Esophagus muscularis mucosa (tissue), 4 donors: Measurements from ENCODE around the gene AMER3. TPM values are rescaled to one million over a fixed set of nuclear protein-coding genes. Genes with fewer than 3 reads are reported as not detected.

Source experiments
- DNase-seq: peaks from one replicate; pipeline ENCODE4 v3.0.0-alpha.2; 2017; ENCODE audit errors: extremely low spot score
- H3K27ac ChIP-seq, 4 donors: fragments of 200-600 bp; sonication (generic); replicated peaks in 1 of 4; 1 replicate in 3 of 4; 2 replicates in 1 of 4; pipeline ENCODE4 v1.5.1; 2016 to 2019; ENCODE audit warnings: mild to moderate bottlenecking in 1 of 4
- H3K27me3 ChIP-seq, 4 donors: fragments of 200-600 bp; sonication (generic); one replicate each; pipeline versions ENCODE4 v1.5.1 to v1.6.0; 2016 to 2019
- H3K36me3 ChIP-seq, 4 donors: fragments of 200-600 bp; sonication (generic); one replicate each; pipeline ENCODE4 v1.5.1; 2016 to 2019
- H3K4me1 ChIP-seq, 4 donors: fragments of 200-600 bp; sonication (generic); one replicate each; pipeline ENCODE4 v1.5.1; 2016 to 2019
- H3K4me3 ChIP-seq, 4 donors: fragments of 200-600 bp; sonication (generic); 1 replicate in 2 of 4; 2 replicates in 2 of 4; pipeline ENCODE4 v1.5.1; 2016 to 2019; ENCODE audit warnings: mild to moderate bottlenecking in 4 of 4, moderate library complexity in 1 of 4
- H3K9me3 ChIP-seq, 4 donors: fragments of 200-600 bp; sonication (generic); 1 replicate in 3 of 4; 2 replicates in 1 of 4; pipeline ENCODE4 v1.5.1; 2016 to 2019
- EP300 ChIP-seq: sonication (generic); formaldehyde crosslinking; IDR thresholded peaks from one replicate; pipeline ENCODE4 v1.6.1; 2017; ENCODE audit warnings: antibody characterized with exemption
- POLR2A ChIP-seq: fragments of 450-650 bp; IDR thresholded peaks from one replicate; pipeline ENCODE4 v1.6.1; 2017; ENCODE audit warnings: antibody characterized with exemption, moderate library complexity, mild to moderate bottlenecking, low read depth
- POLR2AphosphoS5 ChIP-seq, 2 donors: sonication (generic); formaldehyde crosslinking; IDR thresholded peaks; one replicate each; pipeline ENCODE4 v1.6.1; 2017; ENCODE audit warnings: antibody characterized with exemption in 2 of 2
- WGBS: methylation state at CpG from one replicate; pipeline ENCODE4 v1.1.5; 2018; 5-methylcytosine and 5-hydroxymethylcytosine counted together
- intact Hi-C: fragments of 100-400 bp; cut with DNase I; formaldehyde crosslinking; loops from one replicate; pipeline ENCODE4 v1.15.1; 2023
- total RNA-seq, 4 donors: library from RNA; depleted of rRNA; stranded (reverse); fragments of >200 nt; gene quantifications; one replicate each; pipeline versions ENCODE4 v1.1.0 to v1.2.1, GENCODE V29; 2016
- TF ChIP-seq, protein P1 (sequence below), 3 experiments: fragments of 200-600 bp in 2 of 3; fragments of 450-650 bp in 1 of 3; sonication (generic) in 2 of 3; IDR thresholded peaks; one replicate each; pipeline ENCODE4 v1.5.1; 2017 to 2019; ENCODE audit warnings: antibody characterized with exemption in 3 of 3, mild to moderate bottlenecking in 2 of 3, moderate library complexity in 1 of 3

Gene AMER3
- total RNA-seq, 4 donors from 2014 or later = 0.06 TPM; not detected in 3

DNA sequence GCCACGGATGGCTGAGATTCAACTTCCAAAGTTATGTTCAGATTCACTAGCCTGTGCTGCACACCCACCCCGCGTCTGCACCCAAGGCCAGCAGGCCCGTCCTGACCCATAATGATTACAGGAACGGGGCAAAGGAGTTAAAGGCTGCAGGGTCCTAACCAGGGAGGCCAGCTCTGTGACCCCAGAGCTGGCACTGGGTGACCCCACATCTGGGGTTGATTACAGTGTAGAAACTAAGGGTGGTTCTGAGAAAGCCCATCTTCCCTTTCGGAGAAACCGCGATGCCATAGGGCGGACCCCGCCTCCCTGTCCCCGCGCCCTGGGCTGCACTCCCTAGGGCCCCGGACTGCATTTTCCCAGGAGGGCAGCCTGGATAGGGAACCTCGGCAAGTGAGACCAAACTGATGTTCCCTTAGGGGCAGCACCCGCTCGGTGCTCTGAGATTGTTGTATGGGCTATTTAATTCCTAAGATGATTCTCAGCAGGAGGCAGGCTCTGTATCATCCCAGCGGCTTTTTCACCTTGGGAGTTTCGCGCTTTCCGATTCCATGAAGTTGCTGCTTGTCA is 28.6 kb upstream of the AMER3 start:
- Histone ChIP-seq H3K27me3 (peaks cover 0 to 3% (median 0%) of the 10 kb centered on the region in 4 donors), H3K27ac (peak overlapping the region; percentile 47 to 79 (median 65)), H3K36me3 (no peaks in the 10 kb centered on the region), H3K4me1 (peaks cover 19 to 21% (median 20%) of the 10 kb centered on the region in 4 donors), H3K9me3 (peaks cover 0 to 8% (median 0%) of the 10 kb centered on the region in 4 donors), H3K4me3 (peak overlapping the region; percentile 52 to 68 (median 62))
- TF ChIP-seq EP300 (no peak), POLR2A (no peak), POLR2AphosphoS5 (IDR thresholded peaks at IDR 0.05) (no peak)
- TF ChIP-seq, protein P1, sequence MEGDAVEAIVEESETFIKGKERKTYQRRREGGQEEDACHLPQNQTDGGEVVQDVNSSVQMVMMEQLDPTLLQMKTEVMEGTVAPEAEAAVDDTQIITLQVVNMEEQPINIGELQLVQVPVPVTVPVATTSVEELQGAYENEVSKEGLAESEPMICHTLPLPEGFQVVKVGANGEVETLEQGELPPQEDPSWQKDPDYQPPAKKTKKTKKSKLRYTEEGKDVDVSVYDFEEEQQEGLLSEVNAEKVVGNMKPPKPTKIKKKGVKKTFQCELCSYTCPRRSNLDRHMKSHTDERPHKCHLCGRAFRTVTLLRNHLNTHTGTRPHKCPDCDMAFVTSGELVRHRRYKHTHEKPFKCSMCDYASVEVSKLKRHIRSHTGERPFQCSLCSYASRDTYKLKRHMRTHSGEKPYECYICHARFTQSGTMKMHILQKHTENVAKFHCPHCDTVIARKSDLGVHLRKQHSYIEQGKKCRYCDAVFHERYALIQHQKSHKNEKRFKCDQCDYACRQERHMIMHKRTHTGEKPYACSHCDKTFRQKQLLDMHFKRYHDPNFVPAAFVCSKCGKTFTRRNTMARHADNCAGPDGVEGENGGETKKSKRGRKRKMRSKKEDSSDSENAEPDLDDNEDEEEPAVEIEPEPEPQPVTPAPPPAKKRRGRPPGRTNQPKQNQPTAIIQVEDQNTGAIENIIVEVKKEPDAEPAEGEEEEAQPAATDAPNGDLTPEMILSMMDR (IDR thresholded peaks at IDR 0.05) = no peak
- intact Hi-C loops = no loop called here
- DNase-seq = no peak
- 10% methylated on average over 19 of the region's 20 CpGs for WGBS

DNA sequence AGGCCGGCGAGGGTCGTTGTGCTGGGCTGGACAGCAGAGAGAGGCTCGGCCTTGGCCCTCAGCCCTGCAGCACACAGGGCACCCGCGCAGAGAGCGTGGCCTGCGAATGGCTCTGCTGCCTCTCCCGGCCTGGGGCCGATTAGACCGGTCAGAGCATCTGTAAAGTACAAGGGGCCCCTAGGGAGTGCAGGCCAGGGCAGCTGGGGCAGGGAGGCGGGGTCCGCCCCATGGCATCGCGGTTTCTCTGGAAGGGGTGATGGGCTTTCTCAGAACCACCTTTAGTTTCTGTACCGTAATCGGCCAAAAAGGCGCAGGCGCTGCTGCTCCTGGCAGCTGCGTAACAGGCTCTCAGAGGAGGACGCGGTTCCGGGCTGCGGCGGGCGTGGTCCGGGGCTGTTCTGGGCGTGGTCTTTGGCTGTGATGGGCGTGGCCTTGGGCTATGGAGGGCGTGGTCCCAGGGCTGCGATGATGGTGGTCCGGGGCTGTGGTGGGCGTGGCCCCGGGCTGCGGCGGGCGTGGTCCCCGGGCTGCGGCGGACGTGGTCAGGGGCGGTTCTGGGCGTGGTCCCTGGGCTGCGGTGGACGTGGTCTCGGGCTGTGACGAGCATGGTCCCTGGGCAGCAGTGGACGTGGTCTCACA is 27.9 kb upstream of the AMER3 start:
- peak; percentile 95 for DNase-seq
- H3K4me3 ChIP-seq = peak overlapping the region; percentile 52 to 68 (median 62)
- peak; percentile 22 to 78 for TF ChIP-seq POLR2AphosphoS5 (IDR thresholded peaks at IDR 0.05)
- TF ChIP-seq, protein P1 (IDR thresholded peaks at IDR 0.05) = no peak
- H3K27me3 ChIP-seq = peaks cover 0 to 3% (median 0%) of the 10 kb centered on the region in 4 donors
- H3K4me1 ChIP-seq = peaks cover 19 to 21% (median 20%) of the 10 kb centered on the region in 4 donors
- intact Hi-C loops = no loop called here
- no peaks in the 10 kb centered on the region for H3K36me3 ChIP-seq
- WGBS = under 1% methylated on average over 28 of the region's 48 CpGs
- peak overlapping the region; percentile 47 to 79 (median 65) for H3K27ac ChIP-seq
- H3K9me3 ChIP-seq = peaks cover 0 to under 1% (median 0%) of the 10 kb centered on the region in 4 donors

DNA sequence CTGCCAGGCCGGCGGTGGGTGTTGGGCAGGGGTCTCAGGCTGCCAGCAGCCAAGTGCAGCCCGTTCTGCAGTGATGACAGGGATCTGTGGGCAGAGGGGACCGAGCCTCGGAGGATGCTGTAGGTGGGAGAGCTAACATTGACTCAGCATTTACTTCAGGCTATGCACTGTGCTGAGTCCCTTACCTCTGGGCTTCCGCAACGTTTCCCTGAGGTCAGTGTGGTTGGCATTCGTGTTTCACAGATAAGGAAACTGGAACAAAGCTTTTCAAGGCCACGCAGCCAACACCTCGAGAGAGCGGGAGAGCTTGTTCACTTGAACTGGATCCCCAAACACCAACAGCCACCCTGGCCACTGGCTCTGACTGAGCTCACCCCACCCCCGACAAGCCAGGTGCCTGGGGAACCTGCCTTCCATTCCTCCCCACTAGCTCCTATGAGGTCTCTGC is 27.3 kb upstream of the AMER3 start:
- peak; percentile 90 for DNase-seq
- H3K36me3 ChIP-seq = no peaks in the 10 kb centered on the region
- H3K27ac ChIP-seq = peak overlapping the region; percentile 47 to 79 (median 65)
- peaks cover 19 to 21% (median 20%) of the 10 kb centered on the region in 4 donors for H3K4me1 ChIP-seq
- no peaks in the 10 kb centered on the region for H3K9me3 ChIP-seq
- intact Hi-C loops = no loop called here
- TF ChIP-seq, protein P1 (IDR thresholded peaks at IDR 0.05) = no peak
- TF ChIP-seq EP300 (no peak), POLR2AphosphoS5 (IDR thresholded peaks at IDR 0.05) (no peak), POLR2A (no peak)
- H3K27me3 ChIP-seq = peaks cover 0 to 3% (median 0%) of the 10 kb centered on the region in 4 donors
- H3K4me3 ChIP-seq = peak overlapping the region; percentile 52 to 68 (median 62)
- 60% methylated on average over 2 of the region's 12 CpGs for WGBS

DNA sequence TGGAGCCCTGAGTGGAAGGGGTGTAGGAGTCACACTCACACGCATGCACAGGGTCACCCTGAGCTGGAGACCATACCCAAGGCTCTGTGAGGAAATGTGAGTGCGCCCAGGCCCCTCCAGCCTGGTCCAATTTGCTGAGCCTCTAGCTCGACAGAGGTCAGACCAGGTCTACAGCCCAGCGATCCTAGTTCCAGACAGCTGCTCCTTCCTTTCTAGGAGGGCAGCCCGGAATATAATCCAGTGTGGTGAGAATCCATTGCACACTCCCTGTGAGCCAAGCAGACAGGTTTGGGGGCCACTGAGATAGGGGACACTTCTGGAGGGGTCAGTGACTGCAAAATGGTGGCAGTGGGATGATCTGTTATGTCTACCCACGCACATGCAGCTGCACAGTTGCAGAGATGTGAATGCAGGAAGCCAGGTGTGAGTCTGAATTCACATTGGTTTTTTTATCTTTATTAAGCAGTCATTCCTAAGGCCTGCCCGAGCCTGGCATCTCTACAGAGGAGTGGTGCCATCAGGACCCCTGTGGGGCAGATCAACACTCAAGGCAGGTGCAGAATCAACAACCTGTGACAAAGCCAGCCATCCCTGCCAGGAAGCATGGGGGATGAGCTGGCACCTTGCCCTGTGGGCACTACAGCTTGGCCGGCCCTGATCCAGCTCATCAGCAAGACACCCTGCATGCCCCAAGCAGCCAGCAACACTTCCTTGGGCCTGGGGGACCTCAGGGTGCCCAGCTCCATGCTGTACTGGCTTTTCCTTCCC is 26.6 kb upstream of the AMER3 start, which contains the start of gene GPR148:
Gene GPR148 (plus strand): TSS at position 522 of the 768 bp plus-strand sequence. CDS start 82 bp downstream, at position 604.
- intact Hi-C loops = no loop called here
- WGBS = 79% methylated on average over 7 of the region's 8 CpGs
- H3K4me3 ChIP-seq = peak within 1 kb of the TSS; percentile 52 to 68 (median 62)
- peaks cover 0 to 3% (median 0%) of the 10 kb centered on the region in 4 donors for H3K27me3 ChIP-seq
- H3K27ac ChIP-seq = peak within 1 kb of the TSS; percentile 47 to 79 (median 65)
- H3K36me3 ChIP-seq = no peaks in the 10 kb centered on the region
- peak; percentile 90 for DNase-seq
- TF ChIP-seq EP300 (no peak), POLR2A (no peak), POLR2AphosphoS5 (IDR thresholded peaks at IDR 0.05) (no peak)
- TF ChIP-seq, protein P1 (IDR thresholded peaks at IDR 0.05) = no peak
- no peaks in the 10 kb centered on the region for H3K9me3 ChIP-seq
- peaks cover 19 to 21% (median 20%) of the 10 kb centered on the region in 4 donors for H3K4me1 ChIP-seq
